Left ventricle myocardium superior (tissue), 1 donor: Measurements from ENCODE around the gene AOPEP. TPM values are rescaled to one million over a fixed set of nuclear protein-coding genes. Genes with fewer than 3 reads are reported as not detected.

Experiments
- ATAC-seq: fragments of 200-7000 bp; cut with Tn5 transposase; one replicate; pipeline ENCODE4 v1.9.1; 2020; ENCODE audit warnings: mild to moderate bottlenecking, moderate library complexity
- DNase-seq: peaks from one replicate; pipeline ENCODE4 v3.0.0-alpha.2; 2020
- intact Hi-C: fragments of 100-400 bp; cut with micrococcal nuclease; formaldehyde crosslinking; loops from one replicate; pipeline ENCODE4 v1.11.0; 2022
- microRNA-seq: library from miRNA; unstranded; fragments of <30 nt; microRNA quantifications from one replicate; pipeline ENCODE4 v1.2.0, GENCODE V29; 2020; ENCODE audit warnings: borderline number of aligned reads
- total RNA-seq: library from RNA; stranded (reverse); fragmentation: NEBNext Ultra II Directional; extraction: Animal tissue kit (Norgen Biotek cat#: 25700); gene quantifications from one replicate; pipeline ENCODE4 v1.2.1, GENCODE V29; 2021
- donor health status: DM: no; HTN: yes; CAD: no; lungs with severe emphysema.

AOPEP gene
- total RNA-seq, 1 donor from 2014 or later, result 161 TPM

DNA sequence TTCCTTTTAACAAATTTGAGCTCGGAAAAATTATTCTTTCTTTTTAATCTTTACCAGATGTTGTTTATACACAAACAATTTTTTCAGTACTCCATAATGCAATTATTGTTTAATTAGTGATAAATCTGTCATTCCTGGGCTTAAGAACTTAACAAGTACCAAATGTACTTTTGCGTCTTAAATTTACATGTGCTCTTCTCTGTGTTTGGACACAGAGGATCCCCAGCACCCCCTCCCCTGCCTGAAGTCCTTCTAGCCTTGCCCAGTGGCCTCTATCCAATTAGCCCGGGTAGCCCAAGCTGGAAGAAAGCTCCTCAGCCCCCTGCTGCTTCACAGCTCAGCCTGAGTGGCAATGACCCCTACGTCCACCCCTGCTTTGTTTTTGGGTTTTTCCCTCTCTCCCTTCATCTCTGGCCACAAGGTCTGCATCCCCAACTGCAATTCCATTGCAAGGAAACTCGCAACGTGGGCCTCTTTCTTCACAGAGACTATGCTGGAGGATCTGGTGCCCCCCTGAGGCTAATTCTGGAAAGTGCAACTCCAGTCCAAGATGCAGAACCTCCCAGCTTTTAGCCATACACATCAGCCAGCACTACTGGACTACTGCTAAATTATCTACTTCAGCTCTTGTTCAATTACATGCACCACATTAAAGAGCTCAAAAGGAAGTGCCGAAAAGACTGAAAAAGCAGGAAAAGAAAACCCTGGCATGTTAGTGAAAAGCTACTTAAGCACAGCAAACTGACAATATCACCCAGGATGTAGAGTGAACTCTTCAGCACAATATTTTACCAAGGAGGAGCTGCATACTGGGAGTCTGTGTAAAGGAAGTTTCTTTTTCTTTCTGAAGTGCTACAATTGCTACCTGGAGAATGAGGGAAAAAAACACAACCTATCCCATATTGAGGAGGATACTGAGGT, 404.8 kb downstream of the AOPEP start:
- intact Hi-C loops, result loop anchor here (5.0 kb wide), 2 partner anchors 349 to 449 kb away; no protein-coding TSS in a partner anchor
- ATAC-seq (peak; percentile 65), DNase-seq (peak; percentile 57)

- DNase-seq (no peak), ATAC-seq (no peak)
- intact Hi-C loops, result loop anchor here (5.0 kb wide), 2 partner anchors 350 to 450 kb away; no protein-coding TSS in a partner anchor
Measured at GRCh38 chr9:95132366-95133324, 406.1 kb downstream of the AOPEP start.

GRCh38 chr9:95133325-95133705, 406.8 kb downstream of the AOPEP start:
- DNase-seq, result no peak
- ATAC-seq, result no peak
- intact Hi-C loops, result loop anchor here (5.0 kb wide), 2 partner anchors 351 to 451 kb away; no protein-coding TSS in a partner anchor

DNA sequence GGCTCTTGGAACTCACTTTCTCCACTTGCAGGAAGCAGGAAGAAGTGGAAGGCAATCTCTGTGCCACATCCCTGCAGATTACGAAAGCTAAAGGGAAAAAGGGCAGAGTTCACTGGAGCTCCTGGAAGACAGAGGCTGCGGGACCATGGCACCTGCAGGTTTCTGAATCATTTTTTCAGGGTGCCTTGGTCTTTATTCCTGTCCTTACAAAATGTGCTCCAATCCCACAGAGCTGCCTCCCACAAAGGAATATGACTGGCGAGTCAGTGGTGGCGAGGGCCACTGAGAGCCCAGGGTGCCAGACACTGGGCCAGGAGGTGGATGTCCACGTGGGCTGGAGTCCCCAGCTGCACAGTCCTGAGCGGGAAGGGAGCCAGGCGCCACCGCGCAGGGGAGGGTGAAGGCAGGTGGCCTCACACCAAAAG, 408.0 kb downstream of the AOPEP start:
- ATAC-seq, result no peak
- no peak for DNase-seq
- intact Hi-C loops, result loop anchor here (5.0 kb wide), 2 partner anchors 352 to 452 kb away; no protein-coding TSS in a partner anchor

GRCh38 chr9:95135756-95136155, 409.3 kb downstream of the AOPEP start:
- no peak for DNase-seq
- ATAC-seq, result no peak
- intact Hi-C loops, result no loop called here

Small RNAs within 50 kb of the gene (microRNA-seq; reads per million reads assigned to microRNA genes)
- gene MIR2278 (not detected), gene MIR23B (145,021 reads per million, percentile 99 among the genes with 10 or more reads in this experiment), gene MIR24-1 (not detected), gene MIR27B (9,697 reads per million, percentile 94 among the genes with 10 or more reads in this experiment), gene MIR3074 (not detected), gene MIR6081 (not detected)

Other genes starting within 250 kb of the AOPEP start
- gene PCAT7, start 171.6 kb upstream of the AOPEP start, total RNA-seq, result not detected
- gene FBP2, start 132.9 kb upstream of the AOPEP start, total RNA-seq, result not detected
- 1.3 TPM for gene FBP1, start 87.2 kb upstream of the AOPEP start, total RNA-seq